ENCODE data around the gene CCDC43. TPM values are rescaled to one million over a fixed set of nuclear protein-coding genes. Genes with fewer than 3 reads are reported as not detected.
"Not testable (repeated sequence)": the region's sequence is repeated elsewhere in the genome, so short reads cannot be mapped to it uniquely, and the experiment has no call there.

Gene CCDC43
- total and polyA plus RNA-seq, 2 of the 13 experiments (the other 11 are each of a cell fraction or from before 2014, with no cell fraction given) = 17.5 to 94.8 TPM

DNA sequence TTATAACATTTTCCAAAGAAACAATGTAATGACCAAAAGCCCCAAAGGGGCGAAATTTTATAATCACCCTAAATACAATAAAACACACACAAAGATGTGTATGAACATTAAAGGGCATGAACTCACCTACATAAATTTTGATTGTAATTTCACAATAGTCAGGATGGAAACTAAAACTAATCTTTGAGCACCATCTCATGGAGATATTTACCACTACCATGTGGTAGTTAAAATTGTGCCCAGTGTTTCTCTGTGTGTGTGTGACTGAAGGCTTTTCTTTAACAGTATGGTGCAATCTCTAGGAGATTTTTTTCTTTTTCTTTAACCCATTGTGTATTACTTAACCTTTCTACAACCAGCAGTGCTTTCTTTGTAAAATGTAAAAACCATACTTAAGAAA lies 53.0 kb downstream of the CCDC43 start (continued):
- TF ChIP-seq, protein P1, sequence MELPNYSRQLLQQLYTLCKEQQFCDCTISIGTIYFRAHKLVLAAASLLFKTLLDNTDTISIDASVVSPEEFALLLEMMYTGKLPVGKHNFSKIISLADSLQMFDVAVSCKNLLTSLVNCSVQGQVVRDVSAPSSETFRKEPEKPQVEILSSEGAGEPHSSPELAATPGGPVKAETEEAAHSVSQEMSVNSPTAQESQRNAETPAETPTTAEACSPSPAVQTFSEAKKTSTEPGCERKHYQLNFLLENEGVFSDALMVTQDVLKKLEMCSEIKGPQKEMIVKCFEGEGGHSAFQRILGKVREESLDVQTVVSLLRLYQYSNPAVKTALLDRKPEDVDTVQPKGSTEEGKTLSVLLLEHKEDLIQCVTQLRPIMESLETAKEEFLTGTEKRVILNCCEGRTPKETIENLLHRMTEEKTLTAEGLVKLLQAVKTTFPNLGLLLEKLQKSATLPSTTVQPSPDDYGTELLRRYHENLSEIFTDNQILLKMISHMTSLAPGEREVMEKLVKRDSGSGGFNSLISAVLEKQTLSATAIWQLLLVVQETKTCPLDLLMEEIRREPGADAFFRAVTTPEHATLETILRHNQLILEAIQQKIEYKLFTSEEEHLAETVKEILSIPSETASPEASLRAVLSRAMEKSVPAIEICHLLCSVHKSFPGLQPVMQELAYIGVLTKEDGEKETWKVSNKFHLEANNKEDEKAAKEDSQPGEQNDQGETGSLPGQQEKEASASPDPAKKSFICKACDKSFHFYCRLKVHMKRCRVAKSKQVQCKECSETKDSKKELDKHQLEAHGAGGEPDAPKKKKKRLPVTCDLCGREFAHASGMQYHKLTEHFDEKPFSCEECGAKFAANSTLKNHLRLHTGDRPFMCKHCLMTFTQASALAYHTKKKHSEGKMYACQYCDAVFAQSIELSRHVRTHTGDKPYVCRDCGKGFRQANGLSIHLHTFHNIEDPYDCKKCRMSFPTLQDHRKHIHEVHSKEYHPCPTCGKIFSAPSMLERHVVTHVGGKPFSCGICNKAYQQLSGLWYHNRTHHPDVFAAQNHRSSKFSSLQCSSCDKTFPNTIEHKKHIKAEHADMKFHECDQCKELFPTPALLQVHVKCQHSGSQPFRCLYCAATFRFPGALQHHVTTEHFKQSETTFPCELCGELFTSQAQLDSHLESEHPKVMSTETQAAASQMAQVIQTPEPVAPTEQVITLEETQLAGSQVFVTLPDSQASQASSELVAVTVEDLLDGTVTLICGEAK (IDR thresholded peaks at IDR 0.05) = no peak
- TF ChIP-seq, protein P1 (CRISPR knock-in tag; IDR thresholded peaks at IDR 0.05) = no peak
- TF ChIP-seq, protein P2, sequence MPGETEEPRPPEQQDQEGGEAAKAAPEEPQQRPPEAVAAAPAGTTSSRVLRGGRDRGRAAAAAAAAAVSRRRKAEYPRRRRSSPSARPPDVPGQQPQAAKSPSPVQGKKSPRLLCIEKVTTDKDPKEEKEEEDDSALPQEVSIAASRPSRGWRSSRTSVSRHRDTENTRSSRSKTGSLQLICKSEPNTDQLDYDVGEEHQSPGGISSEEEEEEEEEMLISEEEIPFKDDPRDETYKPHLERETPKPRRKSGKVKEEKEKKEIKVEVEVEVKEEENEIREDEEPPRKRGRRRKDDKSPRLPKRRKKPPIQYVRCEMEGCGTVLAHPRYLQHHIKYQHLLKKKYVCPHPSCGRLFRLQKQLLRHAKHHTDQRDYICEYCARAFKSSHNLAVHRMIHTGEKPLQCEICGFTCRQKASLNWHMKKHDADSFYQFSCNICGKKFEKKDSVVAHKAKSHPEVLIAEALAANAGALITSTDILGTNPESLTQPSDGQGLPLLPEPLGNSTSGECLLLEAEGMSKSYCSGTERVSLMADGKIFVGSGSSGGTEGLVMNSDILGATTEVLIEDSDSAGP (CRISPR knock-in tag; IDR thresholded peaks at IDR 0.05; ENCODE audit: borderline replicate concordance) = no peak
- peak; percentile 75 for TF ChIP-seq SMC3 (IDR thresholded peaks at IDR 0.05; ENCODE audit: low read length)
- peak; percentile 74 for TF ChIP-seq STAG1 (CRISPR knock-in tag; IDR thresholded peaks at IDR 0.05)
- TF ChIP-seq MAFK (conservative IDR thresholded peaks at IDR 0.05 in 1 of 2, IDR thresholded peaks at IDR 0.05 in 1 of 2; ENCODE audit: low read length in 2 of 2) = no peak
- no peak for TF ChIP-seq HES4 (CRISPR knock-in tag; IDR thresholded peaks at IDR 0.05; ENCODE audit: borderline replicate concordance)
- TF ChIP-seq RXRB (CRISPR knock-in tag; IDR thresholded peaks at IDR 0.05; ENCODE audit: borderline replicate concordance) = no peak
- no peak for TF ChIP-seq BHLHE40 (IDR thresholded peaks at IDR 0.05; ENCODE audit: low read length)
- no peak for TF ChIP-seq REPIN1 (CRISPR knock-in tag; IDR thresholded peaks at IDR 0.05; ENCODE audit: borderline replicate concordance, low read depth)
- TF ChIP-seq, protein P3, sequence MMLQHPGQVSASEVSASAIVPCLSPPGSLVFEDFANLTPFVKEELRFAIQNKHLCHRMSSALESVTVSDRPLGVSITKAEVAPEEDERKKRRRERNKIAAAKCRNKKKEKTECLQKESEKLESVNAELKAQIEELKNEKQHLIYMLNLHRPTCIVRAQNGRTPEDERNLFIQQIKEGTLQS (CRISPR knock-in tag; IDR thresholded peaks at IDR 0.05) = no peak
- no peak for TF ChIP-seq ZFP36L1 (CRISPR knock-in tag; IDR thresholded peaks at IDR 0.05)
- TF ChIP-seq IRX3 (CRISPR knock-in tag; IDR thresholded peaks at IDR 0.05; ENCODE audit: borderline replicate concordance, low read depth) = no peak

DNA sequence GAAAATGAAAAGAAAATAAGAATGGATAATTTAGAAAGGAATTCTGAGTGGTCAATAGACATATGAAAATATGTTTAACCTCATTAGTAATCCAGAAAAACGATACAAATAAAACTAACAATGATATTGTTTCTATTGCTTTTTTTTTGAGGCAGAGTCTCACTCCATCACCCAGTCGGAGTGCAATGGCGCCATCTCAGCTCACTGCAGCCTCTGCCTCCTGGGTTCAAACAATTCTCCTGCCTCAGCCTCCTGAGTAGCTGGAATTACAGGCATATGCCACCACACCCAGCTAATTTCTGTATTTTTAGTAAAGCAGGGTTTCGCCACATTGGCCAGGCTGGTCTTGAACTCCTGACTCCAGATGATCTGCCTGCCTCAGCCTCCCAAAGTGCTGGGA lies 55.2 kb downstream of the CCDC43 start:
- BruUV-seq (replicated peaks); H3K27me3 ChIP-seq (ENCODE audit: control insufficient read depth in 1 of 2, insufficient read depth in 2 of 2, low read length in 2 of 2); ATAC-seq; FAIRE-seq; H3K36me3 ChIP-seq (replicated peaks in 1 of 2; ENCODE audit: control insufficient read depth in 1 of 2, insufficient read depth in 2 of 2, low read length in 2 of 2); H3K9me3 ChIP-seq (ENCODE audit: low read length); POLR2A ChIA-PET; H3K4me2 ChIP-seq (ENCODE audit: low read depth, low read length); H3K79me2 ChIP-seq (ENCODE audit: insufficient read depth, low read length); H3K27ac ChIP-seq (ENCODE audit: extremely low read length, insufficient read depth, low read length); H3K9ac ChIP-seq (ENCODE audit: insufficient read depth, low read depth, low read length); CTCF ChIA-PET (ENCODE audit: low intra/inter-chr PET ratio, low total read pairs); H3K4me1 ChIP-seq (ENCODE audit: insufficient read depth, low read length); H3K4me3 ChIP-seq (replicated peaks in 1 of 3; ENCODE audit: insufficient read depth in 1 of 3, low read depth in 2 of 3, low read length in 3 of 3); H2AFZ ChIP-seq (ENCODE audit: low read length); intact Hi-C loops (cut with micrococcal nuclease; ENCODE audit: unreplicated experiment); H4K20me1 ChIP-seq (ENCODE audit: insufficient read depth, low read length); DNase-seq (ENCODE audit: low spot score): not testable (repeated sequence)
- WGBS (ENCODE audit: low lambda C conversion rate) = 16% methylated on average over 4 of the region's 4 CpGs
- in situ Hi-C loops (cut with HindIII; ENCODE audit: extremely low pct_ligation_motif_present, low pct_unique_long_range_greater_than_20kb) = loop anchor here (5.0 kb wide), 1 partner anchor 92 kb away; no protein-coding TSS in a partner anchor
